DMS53 (cell line): ENCODE results near the gene EDEM1.
"Not testable (repeated sequence)": the region's sequence is repeated elsewhere in the genome, so short reads cannot be mapped to it uniquely, and the experiment has no call there.

Experiments
- DNase-seq: peaks from one replicate; lab custom pipeline; 2025; lab: John Stamatoyannopoulos, UW

EDEM1 gene

DNA sequence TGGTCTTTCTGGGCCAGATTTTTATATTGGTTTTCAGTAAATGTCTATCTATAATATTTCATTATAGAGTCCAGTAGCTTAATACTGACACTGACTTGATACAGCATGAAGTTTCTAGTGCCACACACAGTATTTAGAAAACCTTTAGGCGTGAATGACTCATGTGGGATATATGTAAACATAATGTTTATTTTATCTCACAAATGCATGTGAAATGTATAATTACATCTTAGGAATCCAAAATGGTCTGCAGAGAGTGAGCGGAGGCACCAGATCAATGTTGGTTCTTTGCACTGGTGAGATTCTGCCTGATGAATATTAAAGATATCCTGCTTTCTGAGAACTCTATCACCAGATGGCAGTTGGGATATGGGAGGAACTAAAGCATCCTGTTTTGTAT lies 8.5 kb upstream of the EDEM1 start:
- DNase-seq: not testable (repeated sequence)

DNA sequence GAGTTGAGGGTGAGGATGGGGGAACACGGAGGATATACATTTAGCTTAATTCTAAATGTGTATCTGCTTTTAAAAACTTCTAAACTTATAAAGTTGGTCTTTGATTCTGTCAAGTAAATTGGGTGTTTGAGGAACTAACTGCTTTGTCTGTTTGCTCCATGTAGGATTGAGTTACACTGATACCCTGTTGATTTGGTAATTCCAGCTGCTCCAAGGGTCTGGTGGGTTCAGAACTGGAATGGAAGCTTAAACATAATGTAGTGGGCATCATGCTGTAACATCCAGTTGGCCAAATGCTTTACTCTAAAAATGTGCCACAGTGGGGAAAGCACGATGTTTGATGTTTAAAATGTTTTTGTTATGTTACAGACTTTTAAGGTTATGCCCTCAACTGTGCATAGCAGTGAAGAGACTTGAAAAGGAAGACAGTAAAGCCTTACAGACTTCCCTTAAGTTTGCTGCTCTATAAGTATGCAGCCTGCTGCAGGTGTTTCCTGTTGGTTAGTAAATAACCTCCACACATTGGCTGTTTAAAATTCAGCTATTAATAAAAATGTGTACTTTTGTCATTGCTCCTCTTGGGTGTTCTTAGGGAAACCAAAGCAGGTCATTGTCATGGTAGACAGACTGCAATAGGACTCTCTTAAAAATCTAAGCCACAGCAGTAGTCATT lies 5.9 kb upstream of the EDEM1 start:
- no peak for DNase-seq

DNA sequence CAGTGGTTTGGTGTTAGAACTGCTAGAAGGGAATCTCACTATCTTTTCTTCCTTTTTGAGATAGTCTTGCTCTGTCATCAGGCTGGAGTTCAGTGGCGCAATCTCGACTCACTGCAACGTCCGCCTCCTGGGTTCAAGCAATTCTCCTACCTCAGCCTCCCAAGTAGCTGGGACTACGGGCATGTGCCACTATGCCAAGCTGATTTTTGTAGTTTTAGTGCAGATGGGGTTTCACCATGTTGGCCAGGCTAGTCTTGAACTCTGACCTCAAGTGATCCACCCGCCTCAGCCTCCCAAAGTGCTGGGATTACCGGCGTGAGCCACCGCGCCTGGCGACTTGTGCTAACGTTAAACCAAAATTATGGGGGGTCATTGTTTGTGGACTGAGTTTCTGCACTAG lies 3.8 kb upstream of the EDEM1 start:
- not testable (repeated sequence) for DNase-seq

DNA sequence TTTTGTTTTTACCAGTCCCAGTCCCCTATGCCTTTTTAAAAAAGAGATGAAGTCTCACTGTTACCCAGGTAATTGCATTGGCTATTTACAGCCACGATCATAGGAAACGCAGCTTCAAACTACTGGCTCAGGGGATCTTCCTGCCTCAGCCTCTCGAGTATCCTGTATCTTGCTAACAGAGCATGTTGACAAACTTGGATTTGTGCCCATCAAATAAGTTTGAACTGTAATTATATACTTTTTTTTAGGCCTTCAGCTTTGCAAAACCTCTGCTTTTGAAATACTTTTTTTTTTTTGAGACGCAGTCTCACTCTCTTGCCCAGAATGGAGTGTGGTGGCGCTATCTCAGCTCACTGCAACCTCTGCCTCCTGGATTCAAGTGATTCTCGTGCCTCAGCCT lies 3.0 kb upstream of the EDEM1 start:
- DNase-seq: no peak

DNA sequence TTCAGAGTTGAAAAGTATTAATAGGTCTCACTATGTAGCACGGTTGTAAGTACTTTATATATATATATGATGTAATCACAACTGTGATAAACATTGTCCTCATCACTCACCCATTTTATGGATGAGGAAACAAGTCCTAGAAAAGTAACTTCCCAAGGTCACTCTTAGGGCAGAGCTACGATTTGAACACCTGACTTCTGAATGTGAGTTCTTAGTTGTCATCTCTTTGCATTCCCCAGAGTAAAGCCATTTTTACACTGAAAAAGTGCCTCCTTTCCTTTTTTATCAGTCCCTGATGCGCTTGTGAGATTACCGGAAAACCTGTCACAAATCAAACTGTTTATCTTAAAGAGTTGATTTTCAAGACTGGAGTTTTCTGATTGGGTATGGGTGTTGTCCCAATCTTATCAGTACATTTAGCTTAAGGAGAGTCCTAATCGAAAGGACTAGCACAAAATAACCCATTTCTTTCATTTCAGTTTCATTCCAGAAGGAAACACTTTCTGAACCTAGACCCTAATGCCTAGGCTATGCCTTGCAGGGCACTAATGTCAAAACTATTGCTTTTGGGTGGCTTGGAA lies 2.3 kb upstream of the EDEM1 start:
- no peak for DNase-seq

DNA sequence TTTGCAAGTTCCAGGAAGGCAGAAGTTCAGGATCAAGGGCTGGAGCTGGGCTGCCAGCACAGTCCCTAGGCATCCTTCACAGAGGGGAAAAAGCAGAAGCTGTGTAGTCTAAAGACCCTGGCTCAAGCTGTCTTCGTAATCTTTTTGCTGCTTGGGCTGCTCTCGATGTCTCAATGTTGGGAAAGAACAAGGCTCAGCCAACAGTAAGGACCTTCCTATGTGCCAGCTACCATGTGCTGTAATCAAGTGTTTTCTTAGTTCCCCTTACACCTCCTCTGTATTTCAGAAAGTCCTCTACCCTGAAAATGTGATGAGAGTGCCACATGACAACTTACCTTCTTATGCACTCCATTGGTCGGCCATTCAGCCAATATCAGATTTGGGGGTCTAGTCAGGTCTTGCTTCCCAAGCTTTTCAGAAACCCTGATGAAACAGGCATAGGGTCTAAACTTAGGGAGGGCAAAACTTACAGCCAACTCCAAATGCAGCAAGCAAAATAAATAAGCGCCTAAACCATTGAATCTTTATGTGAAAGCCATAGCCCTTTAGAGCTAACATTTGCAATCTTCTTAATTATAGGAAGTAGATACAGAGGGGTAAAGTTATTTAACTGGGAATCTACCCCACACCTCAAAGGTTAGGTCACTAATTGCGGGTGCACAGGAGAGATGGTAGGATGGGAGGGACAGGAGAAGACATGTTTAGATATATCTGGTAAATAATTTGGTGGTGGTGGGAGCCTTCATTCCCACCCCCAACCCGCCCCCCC lies 1.2 kb upstream of the EDEM1 start:
- peak; percentile 16 for DNase-seq

DNA sequence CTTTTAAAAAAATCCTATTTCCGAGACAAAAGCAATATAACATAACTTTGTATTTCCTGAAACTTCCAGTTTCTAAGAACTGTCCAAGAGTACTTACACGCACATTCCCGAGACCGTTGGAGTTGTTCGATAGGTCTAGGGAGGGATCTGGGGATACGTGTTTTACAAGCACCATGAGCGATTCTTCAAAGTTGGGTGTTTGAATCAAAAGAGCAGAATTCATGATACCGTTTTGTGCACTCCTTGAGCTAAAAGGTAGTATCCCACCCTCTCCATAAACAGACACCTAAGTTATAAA lies 700 bp upstream of the EDEM1 start:
- peak; percentile 41 for DNase-seq

DNA sequence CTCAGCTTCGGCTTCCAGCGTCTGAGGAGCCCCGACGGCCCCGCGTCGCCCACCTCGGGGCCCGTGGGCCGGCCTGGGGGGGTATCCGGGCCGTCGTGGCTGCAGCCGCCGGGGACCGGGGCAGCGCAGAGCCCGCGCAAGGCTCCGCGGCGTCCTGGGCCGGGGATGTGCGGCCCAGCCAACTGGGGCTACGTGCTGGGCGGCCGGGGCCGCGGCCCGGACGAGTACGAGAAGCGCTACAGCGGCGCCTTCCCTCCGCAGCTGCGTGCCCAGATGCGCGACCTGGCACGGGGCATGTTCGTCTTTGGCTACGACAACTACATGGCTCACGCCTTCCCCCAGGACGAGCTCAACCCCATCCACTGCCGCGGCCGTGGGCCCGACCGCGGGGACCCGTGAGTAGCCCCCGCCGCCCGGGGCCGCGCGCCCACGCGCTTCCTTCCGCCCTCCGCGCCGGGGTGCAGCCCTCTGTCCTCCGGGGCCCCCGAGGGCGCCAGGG lies 462 bp downstream of the EDEM1 start:
- peak; percentile 57 for DNase-seq

DNA sequence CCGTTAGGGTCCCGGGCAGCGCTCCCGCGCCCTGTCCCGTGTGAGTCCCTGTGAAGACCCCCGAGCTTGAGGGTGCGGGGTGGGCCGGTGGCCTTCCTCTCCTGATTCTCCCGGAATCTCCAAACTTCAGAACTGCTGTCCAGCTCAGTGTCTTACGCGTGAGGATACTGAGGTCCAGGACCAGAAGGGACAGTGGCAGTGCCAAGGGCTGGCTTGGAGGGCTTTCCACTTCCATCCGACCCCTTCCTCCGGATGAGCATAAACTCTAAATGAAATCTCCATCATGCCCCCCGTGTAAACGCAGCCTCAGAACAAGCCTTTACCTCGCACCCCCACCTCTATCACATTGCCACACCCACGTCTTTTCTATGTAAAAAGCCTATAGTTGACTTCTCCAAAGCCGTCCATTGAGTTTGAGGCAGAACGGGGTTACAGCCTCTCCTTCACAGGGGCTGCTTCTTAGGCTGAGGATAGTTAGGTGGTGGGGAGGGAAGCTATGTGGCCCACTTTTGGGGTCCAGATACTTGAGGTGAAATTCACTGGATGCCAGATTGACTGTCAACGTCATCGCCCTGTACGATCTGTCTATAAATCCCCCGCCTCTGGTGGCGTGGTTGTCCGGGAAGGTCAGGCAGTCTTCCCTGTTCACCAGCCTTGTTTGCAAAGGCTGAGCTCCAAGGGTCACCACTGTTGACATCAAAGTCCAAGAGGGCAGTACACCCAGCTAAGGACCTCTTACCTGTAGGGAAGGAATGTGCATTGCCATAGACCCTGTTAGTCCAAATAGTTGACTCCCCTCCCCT lies 1.1 kb downstream of the EDEM1 start:
- DNase-seq: peak; percentile 25

DNA sequence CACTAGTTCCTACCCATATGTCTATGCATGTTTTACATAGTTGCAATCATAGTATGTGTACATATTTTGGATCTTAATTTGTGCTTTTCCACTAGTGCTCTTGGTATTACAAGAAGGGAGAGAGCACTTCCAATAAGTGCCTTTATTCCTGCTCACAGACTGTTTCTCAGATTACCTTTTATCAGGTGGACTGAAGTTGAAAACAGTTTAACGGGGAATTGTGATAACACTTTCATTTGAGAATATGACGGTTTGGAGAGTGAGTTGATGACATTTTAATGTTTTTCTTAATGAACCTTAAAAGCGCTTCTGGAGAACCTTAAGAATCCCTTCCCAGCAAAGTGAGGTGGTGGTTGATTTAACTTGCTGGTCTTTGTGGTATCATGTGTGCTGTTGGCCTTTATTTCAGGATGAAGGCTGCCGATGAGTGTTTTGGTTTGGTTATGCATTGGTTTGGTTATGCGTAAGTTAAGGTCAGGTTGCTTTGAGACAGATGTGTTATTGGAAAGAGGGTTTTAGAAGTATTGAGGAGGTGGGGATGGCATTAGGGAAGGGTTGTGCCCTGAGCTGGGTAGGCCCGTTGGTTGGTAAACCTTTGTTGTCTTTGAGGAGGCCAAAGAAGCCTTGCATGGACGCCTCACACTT lies 2.8 kb downstream of the EDEM1 start:
- no peak for DNase-seq

DNA sequence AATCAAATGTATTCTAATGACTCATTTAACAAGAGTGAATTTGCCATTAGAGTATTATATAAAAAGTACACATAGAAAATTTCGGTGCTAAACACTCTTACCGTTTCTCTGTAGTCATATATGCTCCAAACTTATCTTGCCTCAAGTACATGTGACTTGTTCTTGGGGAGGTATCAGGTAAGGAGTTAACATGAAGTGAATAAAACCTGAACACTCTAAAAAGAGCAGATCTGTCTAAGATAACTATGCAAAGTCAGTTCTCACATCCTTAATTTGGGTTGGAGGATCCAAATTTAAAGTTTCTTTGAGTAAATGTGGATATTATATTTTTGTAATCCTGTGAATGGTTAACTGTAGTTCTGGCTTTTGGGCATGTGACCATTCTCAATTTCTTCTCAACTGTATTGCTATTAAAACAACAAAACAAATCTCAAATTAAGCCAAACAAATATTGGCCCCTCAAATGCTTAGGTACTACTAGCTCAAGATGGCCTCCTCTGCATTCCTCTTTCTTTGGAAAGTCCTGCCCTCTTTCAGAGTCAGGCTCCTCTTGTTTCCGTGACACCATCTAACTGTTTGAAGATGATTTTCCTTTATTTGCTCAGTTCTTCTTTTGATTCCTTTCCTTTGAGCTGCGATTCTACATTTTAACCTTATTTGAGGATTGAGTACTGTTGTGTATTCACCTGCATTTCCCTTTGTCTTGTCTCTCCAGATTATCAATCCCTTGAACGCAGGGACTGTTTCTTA lies 4.2 kb downstream of the EDEM1 start:
- DNase-seq: no peak

DNA sequence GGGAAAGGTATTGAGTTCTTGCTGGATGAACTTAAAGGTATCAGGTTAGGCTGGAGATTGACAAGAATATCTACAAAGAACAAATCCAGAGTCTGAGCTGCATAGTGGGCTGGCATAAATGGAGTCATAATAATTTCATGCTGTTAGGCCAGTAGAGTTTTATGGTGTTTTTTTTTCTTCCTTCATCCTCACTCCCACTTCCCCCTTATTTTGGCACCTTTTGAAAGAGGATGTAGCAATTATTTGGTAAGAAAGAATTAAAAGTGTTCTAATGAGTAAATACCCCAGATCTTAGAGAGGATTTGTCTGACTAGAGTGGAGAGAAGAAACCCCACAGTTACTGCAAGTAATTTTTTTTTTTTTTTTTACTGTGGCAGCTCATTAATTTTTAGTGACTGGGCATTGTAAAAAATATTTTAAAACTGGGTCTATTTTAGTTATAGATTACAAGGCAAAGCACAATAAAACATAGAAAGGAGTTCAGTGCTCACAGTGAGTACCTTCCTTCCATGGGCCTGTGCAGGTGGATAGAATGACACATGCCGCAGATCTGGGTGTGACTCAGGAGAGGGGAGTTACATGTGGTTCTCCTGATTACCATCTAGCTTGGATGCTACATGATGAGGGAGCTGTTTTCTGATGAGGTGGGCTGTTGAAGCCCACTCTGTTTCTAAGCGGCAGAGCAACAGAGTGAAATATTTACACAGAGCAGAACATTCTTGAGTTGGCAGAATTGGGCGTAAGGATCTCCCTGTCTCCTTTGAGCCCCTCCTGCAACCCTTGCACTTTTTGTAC lies 5.3 kb downstream of the EDEM1 start:
- no peak for DNase-seq

DNA sequence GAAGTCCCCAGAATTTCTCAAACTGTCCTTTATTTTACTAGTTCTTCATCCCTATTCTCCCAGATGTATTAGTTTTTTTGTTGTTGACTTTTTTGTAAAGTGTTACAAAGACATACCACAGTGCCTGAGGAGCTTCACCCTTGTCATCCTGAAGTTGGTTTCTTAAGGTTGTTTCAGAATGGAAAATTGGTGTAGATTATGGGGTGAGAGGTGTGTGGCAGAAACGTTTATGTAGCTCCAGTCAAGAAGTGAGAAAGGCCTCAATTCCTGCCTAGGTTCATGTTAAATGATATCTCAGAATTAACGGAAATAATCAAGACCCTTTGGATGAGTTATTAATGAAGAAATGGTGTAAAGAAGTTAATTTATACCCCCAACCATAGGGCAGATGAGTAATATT lies 6.8 kb downstream of the EDEM1 start:
- DNase-seq: no peak

DNA sequence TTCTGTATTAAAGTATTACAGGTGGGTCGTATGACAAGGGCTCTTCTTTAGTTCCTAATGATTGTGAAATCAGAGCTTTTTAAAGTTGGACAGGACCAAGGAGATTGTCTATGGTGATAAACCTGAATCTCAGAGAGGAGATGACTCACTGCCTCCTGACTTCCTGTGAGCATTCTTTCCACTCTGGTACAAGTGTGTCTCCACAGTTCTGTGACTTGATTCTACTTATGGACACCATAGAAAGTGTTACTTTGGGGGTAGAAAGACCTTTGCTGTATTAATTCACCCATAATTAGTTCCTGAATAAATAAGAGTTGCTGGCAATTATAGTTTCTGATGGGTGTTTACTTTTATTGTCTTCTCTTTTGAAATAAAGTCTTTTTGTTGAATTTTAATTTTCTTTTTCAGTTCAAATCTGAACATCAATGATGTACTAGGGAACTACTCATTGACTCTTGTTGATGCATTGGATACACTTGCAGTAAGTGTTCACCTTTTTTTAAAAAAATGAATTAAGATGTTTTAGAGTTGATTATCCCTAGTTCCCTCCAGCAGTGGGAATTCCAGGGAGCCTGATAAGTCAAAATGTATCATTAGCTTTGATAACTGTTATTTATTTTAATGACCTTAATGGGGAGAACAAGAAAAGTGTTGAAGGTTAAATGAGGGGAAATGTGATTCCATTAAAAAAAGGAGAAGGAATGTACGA lies 7.4 kb downstream of the EDEM1 start:
- peak; percentile 45 for DNase-seq

DNA sequence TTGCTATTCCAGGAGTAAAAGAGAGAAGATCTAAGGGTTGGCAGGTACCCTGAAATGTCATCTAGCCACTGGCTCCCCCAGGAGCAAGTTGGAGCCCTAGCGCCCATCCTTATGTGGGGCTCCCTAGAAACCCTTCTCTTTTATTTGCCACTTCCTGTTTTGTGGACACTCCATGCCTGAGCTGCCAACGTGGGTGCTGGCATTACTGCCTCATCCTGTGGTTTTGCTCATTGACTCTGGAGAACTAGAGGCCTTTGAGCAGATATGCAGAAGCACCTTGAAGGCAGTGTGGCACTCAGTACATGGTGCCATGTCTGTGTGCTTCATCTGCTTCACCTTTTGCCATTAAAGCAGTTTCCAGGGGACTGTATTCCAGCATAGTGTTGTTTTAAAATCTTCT lies 8.1 kb downstream of the EDEM1 start:
- no peak for DNase-seq

DNA sequence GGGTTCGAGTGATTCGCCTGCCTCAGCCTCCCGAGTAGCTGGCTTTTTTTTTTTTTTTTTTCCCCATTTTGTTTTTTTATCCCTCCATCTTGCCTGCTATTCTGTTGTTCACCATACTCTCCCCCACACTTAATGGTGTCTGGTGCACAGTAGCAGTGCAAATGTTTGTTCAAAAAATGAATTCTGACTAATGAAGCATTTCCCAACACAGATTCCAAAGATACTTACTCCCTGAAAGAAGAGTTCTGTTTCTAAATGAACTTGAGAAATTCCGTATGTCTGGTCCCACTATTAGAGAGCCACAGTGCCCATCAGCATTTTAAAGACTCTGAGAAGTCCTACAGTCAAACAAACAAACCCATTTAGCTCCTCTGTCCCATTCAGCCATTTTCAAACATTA lies 9.5 kb downstream of the EDEM1 start:
- no peak for DNase-seq

DNA sequence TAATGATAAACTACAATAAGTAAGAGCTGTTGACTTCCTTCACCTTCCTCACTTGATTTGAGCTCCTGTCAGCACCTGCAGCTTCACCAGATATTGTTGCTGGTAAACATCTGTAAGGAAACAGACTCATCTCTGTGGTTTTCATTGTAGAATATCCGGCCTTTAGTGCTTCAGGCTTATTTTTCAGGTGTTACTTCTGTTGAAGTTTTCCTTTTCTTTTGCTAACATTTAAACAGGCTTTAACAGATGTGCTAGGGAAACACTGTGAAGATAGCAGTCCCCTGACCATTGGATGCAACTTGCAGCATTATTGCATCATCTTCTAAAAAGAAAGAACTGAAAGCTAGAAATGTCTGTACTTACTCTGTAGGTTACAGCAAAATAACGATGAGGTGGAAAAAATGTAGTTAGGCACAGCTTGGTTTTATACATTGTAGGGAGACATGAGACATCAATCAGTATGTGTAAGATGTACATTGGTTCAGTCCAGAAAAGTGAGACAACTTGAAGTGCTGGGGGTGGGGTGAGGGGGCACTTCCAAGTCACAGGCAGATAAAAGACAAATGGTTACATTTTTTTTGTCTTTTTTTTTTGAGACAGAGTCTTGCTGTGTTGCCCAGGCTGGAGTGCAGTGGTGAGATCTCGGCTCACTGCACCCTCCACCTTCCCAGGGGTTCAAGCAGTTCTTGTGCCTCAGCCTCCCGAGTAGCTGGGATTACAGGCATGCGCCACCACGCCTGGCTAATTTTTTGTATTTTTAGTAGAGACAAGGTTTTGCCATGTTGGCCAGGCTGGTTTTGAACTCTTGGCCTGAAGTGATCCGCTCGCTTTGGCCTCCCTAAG lies 10.2 kb downstream of the EDEM1 start:
- DNase-seq: no peak

DNA sequence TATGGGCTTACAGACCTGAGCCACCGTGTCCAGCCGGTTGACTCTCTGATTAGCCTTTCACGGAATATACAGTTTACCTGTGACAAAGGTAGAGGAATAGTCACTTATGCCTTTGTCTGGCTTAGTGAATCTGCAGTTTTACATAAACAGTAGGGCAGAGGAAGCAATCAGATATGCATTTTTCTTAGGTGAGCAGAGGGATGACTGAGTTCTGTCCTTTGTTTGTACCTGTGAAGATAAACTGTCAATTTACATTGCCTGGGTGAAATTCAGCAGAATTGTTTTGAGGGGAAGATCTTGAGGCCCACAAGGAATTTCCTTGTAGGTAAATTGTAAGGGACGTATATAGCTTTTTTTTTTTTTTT lies 10.8 kb downstream of the EDEM1 start:
- DNase-seq: no peak
